Colon (tissue), 2 donors: ENCODE measurements around the gene LAMA4.

Experiments
- FAIRE-seq: peaks from 2 replicates; lab custom pipeline; 2012; peaks lifted over from hg19 to GRCh38; lab: Jason Lieb, UNC
- donor health status: control.
- donor health status: control.

LAMA4 gene

DNA sequence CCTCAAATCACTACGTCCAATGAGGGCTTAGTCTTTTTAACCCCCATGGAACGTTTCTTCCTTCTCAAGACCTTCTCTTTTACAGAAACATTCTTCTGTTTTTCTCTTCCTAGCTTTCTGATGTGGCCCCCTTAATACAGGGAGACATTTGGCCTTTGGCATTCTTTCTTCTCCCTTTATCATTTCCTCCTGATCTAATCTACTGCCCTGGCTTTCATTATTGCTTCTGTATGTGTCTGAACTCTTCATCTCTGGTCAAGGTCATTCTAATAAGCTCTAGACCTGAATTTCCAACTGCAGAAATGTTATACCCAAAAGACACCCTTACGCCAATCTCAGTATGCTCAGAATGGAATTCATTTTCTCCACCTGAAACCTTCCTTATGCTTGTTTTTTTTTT, 18.4 kb upstream of the LAMA4 start:
- FAIRE-seq: no peak

DNA sequence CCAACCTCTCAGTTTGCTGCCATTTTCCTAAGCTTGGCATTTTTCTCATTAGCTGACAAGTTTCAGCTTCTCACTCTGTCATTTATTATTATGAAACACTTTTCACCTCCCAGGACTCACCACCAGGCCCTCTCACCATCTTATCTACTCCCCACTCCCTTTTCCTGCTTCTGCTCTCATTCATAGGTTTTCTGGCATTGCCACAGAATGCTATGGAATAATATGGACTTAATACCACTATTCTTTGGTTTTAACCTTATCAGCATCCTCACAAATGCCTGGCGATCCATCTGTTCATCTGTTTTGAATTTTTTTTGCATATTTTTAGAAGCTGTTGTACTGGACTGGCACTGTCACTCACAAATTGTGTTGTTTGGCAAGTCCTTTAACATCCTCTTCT, 16.4 kb upstream of the LAMA4 start:
- FAIRE-seq: no peak

DNA sequence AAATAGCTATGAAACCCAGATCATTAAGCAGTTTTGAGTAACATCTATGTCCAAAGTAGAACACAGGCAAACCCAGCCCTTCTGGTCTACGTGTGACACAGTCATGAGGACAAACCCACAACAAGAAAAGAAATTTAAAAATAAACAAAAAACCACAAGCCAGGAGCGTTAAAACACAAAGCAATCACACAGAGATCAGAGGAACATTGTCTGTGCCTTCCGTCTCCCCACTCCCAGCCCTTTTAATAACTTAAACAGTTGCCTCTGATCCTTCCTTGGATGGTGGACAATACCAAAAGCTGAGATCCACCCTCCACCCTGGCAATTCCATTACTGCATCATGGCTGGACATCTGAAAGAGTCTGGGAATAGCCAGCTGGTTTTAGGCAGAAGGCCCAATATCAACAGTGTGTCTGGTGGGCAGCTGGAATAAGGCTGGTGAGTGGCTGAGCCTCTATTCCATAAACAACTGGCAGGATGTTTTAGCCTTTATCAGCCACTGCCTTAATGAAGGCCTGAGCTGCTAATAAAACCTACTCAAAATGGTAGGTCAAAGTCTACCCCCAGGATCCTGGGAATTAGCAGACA, 15.7 kb upstream of the LAMA4 start:
- FAIRE-seq: no peak

DNA sequence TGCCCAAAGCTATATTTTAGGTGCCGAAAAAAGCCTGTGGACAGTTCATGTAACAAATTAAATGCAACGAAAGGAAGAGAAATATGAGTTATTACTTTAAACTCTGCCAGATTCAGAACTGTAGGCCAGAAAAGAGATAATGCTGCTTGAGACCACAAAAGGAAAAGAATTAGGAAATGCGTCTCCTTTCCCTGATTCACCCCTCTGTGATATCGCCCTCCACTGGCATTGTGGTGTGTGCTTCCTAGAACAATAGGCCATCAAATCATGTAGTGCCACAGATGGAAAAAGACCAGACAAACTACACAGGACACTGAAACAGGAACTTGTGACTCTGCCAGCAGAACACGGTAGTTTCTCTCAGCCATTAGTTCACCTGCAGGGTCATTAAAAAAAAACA, 14.7 kb upstream of the LAMA4 start:
- no peak for FAIRE-seq

DNA sequence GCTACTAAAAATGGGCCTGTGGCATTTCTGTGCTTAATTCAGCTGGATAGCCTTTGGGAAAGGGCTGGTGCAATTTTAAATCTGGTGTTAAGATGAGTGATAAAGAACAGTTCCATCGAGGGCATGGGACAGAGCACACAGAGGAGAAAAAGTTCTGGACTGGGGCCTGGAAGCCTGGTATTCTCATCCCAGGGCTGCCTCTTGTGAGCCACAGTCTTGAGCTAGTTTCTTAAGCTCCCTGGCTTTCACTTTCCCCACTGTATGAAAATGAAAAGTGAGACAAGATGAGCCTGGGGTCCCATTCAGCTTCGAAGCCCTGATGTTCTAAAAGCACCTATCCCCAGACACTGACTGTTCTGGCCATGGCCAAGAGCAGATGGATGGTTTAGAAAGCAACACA, 14.3 kb upstream of the LAMA4 start:
- no peak for FAIRE-seq

DNA sequence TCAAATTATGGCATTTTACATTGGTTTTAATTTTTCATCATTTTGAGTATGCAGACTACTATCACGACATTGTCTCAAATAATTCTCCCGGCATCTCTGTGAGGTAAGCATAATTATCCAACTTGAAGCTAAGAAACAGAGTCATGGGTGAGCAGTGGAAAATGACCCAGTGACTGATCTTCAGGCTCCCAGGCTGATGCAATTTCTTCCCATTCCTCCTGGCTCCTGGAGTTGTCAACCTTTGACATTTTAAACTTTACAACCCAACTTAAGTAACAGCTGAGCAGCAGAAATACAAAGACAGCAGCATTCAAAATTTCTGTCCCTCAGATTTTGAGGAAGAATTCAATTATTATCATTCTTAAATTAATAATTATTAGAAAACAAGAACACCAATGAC, 13.7 kb upstream of the LAMA4 start:
- FAIRE-seq: no peak

DNA sequence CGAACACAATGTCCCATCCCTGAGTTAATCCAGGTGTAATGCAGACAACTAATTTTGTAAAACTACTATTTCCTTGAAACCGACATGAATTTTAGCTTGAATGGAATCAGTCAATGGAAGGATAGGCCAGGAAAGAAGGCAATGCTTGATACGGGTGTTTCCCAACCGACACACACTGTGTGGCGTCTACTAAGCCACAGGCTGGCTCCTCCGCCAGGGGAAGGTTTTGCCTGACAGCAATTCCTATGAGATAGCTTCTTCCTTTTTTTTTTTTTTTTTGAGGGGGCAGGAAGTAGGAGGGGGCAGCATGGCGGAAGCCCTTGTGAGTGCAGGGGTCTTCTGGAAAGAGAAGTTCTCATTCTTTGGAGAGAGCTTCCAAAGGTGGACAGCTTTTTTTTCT, 12.0 kb upstream of the LAMA4 start:
- no peak for FAIRE-seq

DNA sequence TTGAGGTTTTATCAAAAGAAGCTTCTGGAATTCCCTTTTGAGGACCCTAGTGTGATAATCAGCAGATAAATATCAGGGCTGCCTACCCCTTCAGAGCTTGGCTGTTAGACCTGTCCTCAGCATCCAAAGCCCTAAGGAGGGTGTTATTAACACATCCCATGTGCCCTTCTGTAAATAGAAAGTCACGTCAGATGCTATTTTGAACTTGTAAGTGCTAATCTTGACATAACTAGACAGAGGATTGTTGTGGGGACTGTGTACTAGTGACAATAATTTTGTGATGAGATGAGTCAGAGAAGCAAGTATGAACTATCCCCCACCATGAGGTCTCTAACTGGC, 4.9 kb upstream of the LAMA4 start:
- no peak for FAIRE-seq

DNA sequence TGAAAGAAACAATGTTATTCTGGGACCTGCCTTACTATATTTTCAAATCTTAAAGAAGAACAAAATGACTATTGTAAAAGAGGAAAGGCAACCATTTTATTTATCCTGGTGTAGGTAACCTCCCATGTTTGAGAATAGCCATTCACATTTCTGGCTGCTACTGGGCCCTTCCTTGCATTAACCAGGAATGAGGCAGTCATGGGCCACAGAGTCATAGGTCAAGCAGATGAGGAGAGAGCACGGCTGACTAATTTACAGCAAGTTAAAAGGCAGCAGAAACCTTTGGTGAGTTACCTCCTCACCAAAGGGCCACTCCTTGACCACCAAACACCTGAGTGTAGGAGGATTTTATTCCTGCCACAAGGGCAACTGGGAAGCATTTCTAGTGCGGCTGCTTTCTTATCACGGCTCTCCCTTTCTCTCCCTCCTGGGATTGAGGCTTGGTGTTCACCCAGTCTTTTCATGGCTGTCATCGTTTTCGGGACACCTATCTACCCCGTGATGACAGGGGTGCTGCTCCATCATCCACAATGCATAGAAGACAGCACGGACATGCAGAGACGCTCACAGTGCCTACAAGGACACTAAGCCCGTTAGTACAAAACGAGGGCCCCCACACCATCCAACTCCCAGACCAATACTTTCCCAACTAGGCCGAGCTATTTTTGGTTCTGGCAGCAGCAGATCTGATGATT, 4.4 kb upstream of the LAMA4 start:
- no peak for FAIRE-seq

DNA sequence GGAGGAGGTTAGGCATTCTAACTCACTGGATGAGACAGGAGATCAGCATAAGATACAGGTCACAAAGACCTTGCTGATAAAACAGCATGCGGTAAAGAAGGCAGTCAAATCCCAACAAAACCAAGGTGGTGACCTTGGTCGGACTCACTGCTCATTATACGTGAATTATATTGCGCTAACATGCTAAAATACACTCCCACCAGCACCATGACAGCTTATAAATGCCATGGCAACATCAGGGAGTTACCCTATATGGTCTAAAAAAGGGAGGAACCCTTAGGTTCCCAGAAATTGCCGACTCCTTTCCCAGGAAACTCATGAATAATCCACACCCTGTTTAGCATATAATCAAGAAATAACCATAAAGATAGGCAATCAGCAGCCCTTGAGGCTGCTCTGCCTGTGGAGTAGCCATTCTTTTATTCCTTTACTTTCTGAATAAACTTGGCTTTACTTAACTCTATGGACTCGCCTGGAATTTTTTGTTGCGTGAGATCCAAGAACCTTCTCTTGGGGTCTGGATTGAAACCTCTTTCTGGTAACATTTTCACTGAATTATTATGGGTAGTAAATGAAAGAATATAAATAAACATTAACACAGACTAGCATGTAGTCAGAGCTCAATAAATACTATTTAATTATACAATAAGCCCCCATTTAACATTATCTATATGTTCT, 3.0 kb upstream of the LAMA4 start:
- no peak for FAIRE-seq

DNA sequence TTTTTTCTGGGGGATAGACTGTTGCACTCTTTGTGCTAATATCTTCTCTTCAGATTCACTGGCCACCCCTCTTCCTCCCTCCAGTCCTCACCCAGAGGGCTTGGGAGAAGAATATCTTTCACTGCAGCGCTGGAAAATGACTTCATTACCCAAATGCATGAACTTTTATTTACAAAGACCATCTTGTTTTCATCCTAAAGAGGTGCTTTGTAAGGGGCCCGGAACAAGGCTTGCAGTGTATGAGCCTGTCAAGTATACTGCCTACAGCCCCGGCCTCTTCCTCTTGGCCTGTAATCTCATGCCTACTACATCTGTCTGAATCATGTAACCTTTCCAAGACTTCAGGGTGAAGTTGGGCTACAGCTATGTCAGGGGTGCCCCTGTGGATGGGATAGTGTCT, 554 bp upstream of the LAMA4 start:
- FAIRE-seq: no peak

DNA sequence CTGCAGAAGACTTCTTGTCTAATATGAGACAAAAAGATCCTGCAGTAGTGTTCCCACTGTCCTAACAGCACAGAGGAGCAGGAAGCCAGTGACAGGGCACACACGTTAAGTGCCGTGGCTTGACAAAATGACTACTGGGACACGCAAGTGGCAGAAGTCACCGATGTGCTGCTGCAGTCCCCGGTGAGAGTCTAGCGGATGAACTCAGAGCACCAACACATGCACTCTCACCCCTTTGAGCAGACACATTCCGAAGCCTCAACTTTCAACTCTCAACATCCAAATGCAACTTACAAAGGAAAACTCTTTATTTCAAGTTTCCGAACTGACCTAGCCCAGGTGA, 898 bp downstream of the LAMA4 start:
- no peak for FAIRE-seq

DNA sequence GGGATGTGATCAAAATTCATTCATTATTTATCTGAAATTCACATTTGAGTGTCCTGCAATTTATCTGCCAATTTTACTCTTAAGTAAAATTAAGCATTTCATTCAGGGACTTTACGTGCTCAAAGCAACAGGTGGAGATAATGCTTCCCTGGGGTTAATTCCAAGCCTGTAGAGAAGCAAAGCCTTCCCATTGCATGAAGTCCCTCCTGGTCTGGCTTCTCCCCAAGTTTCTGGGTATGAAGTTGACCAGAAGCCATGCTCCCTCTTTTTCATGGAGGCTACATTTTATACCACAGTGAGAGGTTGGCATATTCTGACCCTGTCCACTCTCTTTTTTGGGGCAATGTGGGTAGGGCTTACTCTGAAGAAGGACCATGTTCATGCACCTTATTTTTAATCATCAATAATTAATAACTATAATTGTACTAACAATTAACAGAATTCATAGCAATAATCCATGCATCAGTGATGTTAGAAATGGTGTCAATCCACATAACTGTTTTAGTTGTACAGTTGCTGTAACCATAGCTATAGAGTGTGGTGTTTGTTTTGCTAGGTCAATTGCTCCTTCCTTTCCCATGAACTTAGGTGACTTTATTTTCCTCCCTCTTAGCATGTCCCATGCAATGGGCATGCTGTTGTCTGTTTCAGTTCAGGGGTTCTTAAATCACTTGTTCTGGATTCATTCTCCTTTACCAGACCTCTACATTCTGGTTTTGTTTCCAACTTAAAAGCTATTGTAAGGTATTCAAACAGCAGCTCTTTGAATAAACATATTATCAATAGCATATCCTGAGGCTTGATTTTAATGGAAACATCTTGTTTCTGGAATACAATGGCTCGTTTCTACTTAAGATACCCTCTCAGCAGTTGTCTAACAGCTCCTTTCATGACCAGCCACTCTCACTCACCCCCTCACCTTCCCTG, 1.5 kb downstream of the LAMA4 start:
- FAIRE-seq: no peak

DNA sequence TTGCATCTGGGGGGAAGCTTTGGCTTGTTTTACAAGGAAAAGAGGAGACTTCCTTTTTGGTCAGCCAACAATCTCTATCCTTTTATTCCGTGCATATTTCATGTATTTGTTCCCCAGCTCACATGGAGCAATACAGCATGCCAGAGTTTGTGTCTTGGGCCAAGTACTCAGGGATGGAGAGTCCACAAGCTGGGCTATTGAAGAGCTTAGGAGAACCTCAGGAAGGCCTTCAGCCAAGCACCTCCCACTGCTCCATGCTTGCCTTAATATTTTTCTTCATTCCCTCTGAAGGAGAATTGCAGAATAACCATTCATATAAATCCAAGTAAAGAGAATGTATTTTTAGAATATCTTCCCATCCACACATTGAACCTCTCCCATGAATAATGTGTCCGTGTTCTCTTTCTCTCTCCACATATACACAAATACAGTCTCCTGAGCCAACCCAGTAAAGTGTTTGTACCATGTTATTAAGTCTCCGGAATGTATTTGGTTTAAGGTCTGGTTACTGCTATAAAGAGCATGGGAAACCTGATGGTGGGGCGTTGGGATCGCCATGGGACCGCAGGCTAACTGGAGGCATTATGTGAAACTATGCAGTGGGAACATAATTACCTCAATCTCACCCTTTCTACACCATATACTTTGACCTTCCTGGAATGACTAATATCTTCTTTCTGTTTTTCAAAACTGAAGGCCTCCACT, 3.0 kb downstream of the LAMA4 start:
- FAIRE-seq: no peak

DNA sequence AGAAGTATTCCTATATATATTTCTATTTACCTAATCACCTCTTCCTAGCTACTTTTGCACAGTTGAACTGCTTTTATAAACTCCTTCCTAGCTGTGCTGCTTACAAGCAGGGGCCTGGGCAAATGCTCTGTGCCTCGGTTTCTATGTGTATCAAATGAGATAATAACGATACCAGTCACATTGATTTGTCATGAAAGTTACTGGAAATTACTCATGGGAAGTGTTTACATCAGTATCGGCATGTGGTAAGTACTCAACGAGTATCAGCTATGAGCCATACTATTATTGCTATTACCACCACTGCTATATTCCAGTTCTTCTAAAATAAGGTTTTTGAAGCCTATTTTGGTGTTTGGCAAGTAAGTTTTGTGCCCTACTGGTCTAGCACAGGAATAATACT, 4.9 kb downstream of the LAMA4 start:
- FAIRE-seq: no peak

DNA sequence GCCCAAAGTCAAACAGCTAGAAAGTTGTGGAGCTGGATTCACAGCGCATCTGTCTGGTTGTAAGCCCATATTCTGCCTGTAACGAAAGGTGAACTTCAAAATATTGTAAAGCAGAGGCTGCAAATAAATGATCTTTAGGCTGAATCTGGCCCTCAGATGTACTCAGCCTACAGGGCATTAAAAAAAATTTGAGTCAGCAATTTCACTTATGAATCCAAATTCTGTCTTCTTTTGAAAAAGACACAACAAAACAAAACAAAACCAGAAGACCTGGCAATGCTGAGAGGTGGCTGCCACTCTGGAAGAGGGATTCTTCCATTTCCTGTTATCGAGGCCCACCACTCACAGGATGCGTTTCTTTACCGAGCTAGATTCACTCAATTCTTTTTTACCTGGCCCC, 7.1 kb downstream of the LAMA4 start:
- no peak for FAIRE-seq

DNA sequence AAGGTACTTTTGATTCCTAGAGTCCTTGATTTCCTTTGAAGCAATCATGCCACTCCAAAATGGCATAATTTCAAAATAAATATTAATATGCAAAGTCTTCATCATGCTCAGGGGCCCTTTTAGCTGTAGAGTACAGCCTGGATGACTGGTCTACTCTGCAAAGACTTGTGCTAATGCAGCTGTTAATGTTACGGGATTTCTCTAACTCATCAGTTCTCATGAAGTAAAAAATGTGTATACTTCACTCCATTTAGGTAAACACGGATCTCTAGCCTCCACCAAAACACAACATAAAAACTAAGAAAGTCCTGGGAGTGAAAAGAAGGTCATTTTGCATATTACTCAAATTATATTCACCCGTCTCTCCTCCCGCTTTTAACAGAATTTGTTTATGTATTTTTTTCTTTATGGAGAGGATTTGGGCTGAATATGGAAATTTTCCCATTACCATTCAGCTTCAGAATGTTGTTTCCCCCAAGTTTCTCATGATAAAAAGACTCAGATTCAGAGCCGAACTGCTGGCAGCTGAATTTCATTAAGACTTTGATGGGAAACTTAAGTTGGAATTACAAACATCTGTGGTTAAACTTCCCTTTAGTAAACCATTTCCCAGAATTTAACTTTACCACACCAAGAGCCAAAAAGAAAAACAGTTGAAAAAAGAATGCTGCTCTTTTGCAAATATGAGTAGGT, 8.7 kb downstream of the LAMA4 start:
- no peak for FAIRE-seq

DNA sequence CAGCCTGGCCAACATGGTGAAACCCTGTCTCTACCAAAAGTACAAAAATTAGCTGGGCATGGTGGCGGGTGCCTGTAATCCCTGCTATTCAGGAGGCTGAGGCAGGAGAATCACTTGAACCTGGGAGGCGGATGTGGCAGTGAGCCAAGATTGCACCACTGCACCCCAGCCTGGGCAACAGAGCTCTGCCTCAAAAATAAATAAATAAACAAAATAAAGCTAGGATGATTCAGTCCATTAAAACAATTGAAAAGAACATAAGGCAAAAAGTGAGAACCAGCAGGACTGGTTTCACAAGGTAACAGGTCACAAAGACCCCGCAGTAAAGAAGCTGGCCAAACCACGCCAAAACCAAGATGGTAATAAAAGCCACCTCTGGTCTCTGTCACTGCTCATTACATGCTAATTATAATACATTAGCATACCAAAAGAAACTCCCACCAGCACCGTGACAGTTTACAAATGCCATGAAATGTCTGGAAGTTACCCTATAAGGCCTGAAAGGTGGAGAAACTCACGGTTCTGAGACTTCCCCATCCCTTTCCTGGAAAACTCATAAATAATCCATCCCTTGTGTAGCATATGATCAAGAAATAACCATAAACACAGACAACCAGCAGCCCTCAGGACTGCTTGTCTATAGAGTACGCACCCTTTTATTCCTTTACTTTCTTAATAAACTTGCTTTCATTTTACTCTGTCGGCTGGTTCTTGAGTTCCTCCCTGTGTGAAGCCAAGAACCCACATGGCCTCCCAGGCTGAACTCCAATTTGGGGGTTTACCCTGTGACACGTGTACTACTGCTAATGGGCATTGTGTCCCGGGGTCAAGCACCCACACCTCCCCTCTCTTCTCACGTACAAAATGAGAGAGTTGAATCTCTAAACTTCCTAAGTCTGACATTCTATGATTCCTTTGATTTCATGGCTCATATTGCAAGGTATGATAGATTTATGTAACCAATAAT, 10.2 kb downstream of the LAMA4 start:
- no peak for FAIRE-seq

DNA sequence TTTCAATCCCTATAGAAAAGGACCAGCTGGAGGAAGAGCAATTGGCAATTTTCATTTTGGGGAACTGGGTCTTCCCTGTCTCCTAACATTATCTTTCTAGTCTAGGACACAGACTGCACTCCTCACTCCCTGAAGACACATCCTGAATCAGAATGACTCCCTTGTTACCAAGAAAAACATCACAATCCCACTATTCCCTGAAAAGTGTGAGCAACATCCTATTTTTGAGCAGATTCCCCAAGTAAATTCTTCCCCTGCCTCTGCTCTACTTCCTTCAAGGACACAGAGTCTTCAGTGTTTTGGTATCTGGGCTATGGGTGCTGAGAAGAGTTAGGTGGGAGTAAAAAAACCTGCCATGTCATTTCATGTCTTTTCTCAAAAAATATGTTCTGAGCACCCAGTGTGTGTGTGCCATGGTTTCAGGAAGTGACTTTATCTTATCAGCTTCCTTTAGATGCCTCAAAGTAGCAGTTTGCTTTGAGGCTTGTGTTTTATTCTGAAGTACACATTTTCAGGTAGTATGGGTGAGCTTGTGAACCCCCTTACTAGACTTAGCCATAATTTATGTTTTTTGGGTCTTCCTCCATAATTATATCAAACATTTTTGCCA, 12.4 kb downstream of the LAMA4 start:
- FAIRE-seq: no peak

DNA sequence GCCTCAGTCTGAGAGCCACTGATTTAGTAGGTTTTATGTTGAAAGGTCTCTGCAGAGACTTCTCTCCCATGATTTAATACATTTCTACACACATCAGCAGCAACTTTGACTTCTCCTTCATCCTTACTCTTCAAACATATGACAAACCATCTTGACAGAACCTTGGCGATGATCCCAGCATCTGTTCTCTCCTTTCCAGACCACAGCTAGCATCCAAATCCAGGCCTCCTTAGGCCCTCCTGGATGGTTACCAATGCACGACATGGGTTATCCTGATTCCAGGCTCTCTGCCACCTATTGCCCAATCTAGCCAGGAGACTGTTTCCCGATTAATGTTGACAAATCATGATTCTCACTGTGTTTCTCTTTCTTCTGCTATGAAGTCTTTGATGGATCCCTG, 16.8 kb downstream of the LAMA4 start:
- no peak for FAIRE-seq
